Naive B cell (primary cell): ENCODE measurements around the gene B3GALT6. TPM values are rescaled to one million over a fixed set of nuclear protein-coding genes. Genes with fewer than 3 reads are reported as not detected.
"Not testable (repeated sequence)": the region's sequence is repeated elsewhere in the genome, so short reads cannot be mapped to it uniquely, and the experiment has no call there.

Experiments used
- ATAC-seq, 2 donors: fragments of 150-1000 bp; cut with Tn5 transposase; 2 replicates each; pipeline ENCODE4 v1.10.0; 2021; ENCODE audit warnings: low read depth in 2 of 2, mild to moderate bottlenecking in 2 of 2, moderate library complexity in 2 of 2
- DNase-seq: peaks from one replicate; pipeline ENCODE4 v3.0.0; 2022
- H3K27ac Mint-ChIP-seq, 6 donors: one replicate each; pipeline ENCODE4 v1.8.0; 2020 to 2022; ENCODE audit warnings: mild to moderate bottlenecking in 6 of 6, mixed read lengths in 6 of 6, moderate library complexity in 5 of 6, inconsistent platforms in 2 of 6
- H3K27me3 Mint-ChIP-seq, 3 donors: one replicate each; pipeline ENCODE4 v1.8.0; 2021 to 2022; ENCODE audit warnings: mixed read lengths in 3 of 3, mild to moderate bottlenecking in 1 of 3
- H3K36me3 Mint-ChIP-seq, 2 donors: one replicate each; pipeline ENCODE4 v1.8.0; 2020 to 2022; ENCODE audit warnings: mixed read lengths in 2 of 2, inconsistent platforms in 1 of 2, mild to moderate bottlenecking in 1 of 2
- H3K4me1 Mint-ChIP-seq, 3 donors: one replicate each; pipeline ENCODE4 v1.8.0; 2020 to 2022; ENCODE audit warnings: mixed read lengths in 3 of 3, inconsistent platforms in 1 of 3, mild to moderate bottlenecking in 1 of 3, moderate library complexity in 1 of 3
- H3K4me3 Mint-ChIP-seq, 8 donors: one replicate each; pipeline ENCODE4 v1.8.0; 2020 to 2022; ENCODE audit warnings: mild to moderate bottlenecking in 8 of 8, mixed read lengths in 8 of 8, moderate library complexity in 8 of 8, inconsistent platforms in 2 of 8
- H3K9me3 Mint-ChIP-seq, 7 donors: one replicate each; pipeline ENCODE4 v1.8.0; 2020 to 2022; ENCODE audit warnings: mixed read lengths in 7 of 7, mild to moderate bottlenecking in 5 of 7, inconsistent platforms in 2 of 7, moderate library complexity in 1 of 7
- polyA plus RNA-seq, 6 donors: library from polyadenylated mRNA; unstranded; fragments of 300-500 nt; fragmentation: Illumina TruSeq; gene quantifications; one replicate each; pipeline ENCODE4 v1.2.3, GENCODE V29; 2021; ENCODE audit warnings: low read depth in 6 of 6

Gene B3GALT6
- 10 to 100 TPM in 5 of 6 donors, 1 to 10 TPM in 1; 6.9 to 22.9 (median 12.9) TPM for polyA plus RNA-seq

DNA sequence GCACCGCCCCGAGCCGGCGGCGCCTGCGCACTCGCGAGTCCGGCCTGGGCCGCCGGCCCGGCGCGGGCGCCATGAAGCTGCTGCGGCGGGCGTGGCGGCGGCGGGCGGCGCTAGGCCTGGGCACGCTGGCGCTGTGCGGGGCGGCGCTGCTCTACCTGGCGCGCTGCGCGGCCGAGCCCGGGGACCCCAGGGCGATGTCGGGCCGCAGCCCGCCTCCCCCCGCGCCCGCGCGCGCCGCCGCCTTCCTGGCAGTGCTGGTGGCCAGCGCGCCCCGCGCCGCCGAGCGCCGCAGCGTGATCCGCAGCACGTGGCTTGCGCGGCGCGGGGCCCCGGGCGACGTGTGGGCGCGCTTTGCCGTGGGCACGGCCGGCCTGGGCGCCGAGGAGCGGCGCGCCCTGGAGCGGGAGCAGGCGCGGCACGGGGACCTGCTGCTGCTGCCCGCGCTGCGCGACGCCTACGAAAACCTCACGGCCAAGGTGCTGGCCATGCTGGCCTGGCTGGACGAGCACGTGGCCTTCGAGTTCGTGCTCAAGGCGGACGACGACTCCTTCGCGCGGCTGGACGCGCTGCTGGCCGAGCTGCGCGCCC, at the start of gene B3GALT6:
TSS of gene B3GALT6 (plus strand) at position 30 of the 588 bp plus-strand sequence. CDS start at position 72, 42 bp downstream.
- Mint-ChIP-seq H3K4me1 (peaks cover 19 to 29% (median 29%) of the 10 kb centered on the region in 3 donors), H3K4me3 (peak within 1 kb of the TSS; percentile 84 to 96 (median 93)), H3K36me3 (no peaks in the 10 kb centered on the region), H3K27ac (peak within 1 kb of the TSS; percentile 78 to 93 (median 87)), H3K27me3 (no peaks in the 10 kb centered on the region), H3K9me3 (no peaks in the 10 kb centered on the region)
- ATAC-seq (no peak), DNase-seq (no peak)

GRCh38 chr1:1182491-1183220, 49.4 kb upstream of the B3GALT6 start:
- Mint-ChIP-seq H3K27ac (peak overlapping the region in 1 of 6 donors; percentile 44), H3K4me1 (peaks cover 4 to 8% (median 5%) of the 10 kb centered on the region in 3 donors), H3K36me3 (no peaks in the 10 kb centered on the region), H3K4me3 (no peak overlapping the region), H3K27me3 (peaks cover 4 to 34% (median 23%) of the 10 kb centered on the region in 3 donors), H3K9me3 (no peaks in the 10 kb centered on the region)
- ATAC-seq: no peak
- DNase-seq: no peak

- peaks cover 0 to 2% (median 0%) of the 10 kb centered on the region in 7 donors for H3K9me3 Mint-ChIP-seq
- H3K36me3 Mint-ChIP-seq: no peaks in the 10 kb centered on the region
- DNase-seq (no peak), ATAC-seq (no peak)
- H3K27me3 Mint-ChIP-seq: peaks cover 4 to 28% (median 23%) of the 10 kb centered on the region in 3 donors
- H3K4me3 Mint-ChIP-seq: no peak overlapping the region
- H3K4me1 Mint-ChIP-seq: peaks cover 4 to 8% (median 5%) of the 10 kb centered on the region in 3 donors
- H3K27ac Mint-ChIP-seq: peak overlapping the region in 1 of 6 donors; percentile 57
These were observed 48.8 kb upstream of the B3GALT6 start for GRCh38 chr1:1183221-1183747.

DNA sequence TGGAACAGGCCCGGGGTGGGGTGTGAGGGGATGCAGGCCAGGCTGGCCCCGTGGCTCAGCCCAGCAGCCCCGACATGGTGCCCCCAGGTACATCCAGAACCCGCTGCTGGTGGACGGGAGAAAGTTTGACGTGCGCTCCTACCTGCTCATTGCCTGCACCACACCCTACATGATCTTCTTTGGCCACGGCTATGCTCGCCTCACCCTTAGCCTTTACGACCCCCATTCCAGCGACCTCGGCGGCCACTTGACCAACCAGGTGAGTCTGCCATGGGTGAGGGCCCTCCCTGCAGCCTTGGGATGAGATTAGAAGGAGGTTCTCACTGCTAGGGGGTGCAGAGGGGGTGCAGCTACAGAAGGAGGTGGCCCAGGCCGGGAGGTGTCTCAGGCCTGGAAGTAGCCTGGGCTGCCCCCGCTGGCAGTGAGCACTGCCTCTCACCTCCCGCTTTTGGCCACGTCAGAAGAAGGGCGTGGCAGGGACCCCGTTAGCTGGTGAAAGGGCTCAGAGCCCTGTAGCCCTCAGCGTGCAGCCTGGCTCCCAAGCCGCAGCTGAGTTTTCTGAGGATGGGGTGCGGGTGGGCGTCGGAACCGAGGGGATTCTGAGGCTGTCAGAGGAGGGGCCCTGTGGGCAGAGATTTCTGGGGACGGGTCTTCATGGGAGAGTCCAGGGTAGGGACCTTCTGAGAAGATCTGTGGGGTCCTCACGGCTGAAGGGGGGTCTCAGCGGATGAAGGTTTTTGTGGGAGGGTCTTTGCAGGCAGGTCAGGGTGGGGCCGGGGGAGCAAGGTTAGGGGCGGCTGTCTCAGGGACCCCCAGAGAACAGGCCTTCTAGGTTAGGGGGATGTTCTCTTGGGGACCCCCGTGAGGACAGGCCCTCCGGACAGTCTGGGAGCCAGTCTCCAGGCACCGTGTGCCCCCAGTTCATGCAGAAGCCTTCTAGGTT, 47.9 kb upstream of the B3GALT6 start:
- H3K36me3 Mint-ChIP-seq: no peaks in the 10 kb centered on the region
- DNase-seq (no peak), ATAC-seq (no peak)
- H3K4me3 Mint-ChIP-seq: no peak overlapping the region
- H3K4me1 Mint-ChIP-seq: peaks cover 4 to 8% (median 5%) of the 10 kb centered on the region in 3 donors
- peak overlapping the region in 1 of 6 donors; percentile 57 for H3K27ac Mint-ChIP-seq
- peaks cover 8 to 25% (median 23%) of the 10 kb centered on the region in 3 donors for H3K27me3 Mint-ChIP-seq
- peaks cover 0 to 2% (median 0%) of the 10 kb centered on the region in 7 donors for H3K9me3 Mint-ChIP-seq

DNA sequence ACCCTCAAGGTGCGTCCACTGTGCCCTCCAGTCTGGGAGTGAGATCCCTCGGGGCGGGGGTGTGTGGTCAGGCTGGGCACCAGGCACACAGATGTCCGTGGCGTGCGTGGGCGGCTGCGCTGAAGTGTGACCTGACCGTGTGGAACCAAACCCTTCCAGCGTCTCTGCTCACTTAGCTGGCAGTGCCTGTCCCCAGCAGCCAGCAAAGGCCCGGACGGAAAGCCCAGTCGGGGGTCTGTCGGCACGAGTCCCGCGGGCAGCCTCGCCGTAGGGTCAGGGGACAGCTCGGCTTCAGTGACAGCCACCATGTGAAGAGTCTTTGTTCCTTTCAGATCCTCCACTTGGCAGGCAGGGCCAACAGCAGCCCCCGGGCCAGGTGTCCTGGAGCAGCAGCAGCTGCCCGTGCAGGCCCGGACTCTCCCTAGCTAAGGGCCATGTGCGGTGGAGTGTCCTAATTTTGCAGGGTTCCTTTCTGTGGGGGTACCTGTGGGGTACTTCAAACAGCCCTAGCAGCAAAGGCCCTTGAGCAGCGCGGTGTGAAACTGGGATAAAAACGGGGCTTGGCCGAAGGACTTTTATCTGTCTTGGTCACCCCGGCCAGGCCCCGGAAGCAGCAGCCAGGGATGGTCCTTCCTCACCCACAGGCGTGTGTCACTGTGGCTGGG, 46.8 kb upstream of the B3GALT6 start:
- H3K9me3 Mint-ChIP-seq: peaks cover 0 to 2% (median 0%) of the 10 kb centered on the region in 7 donors
- no peak overlapping the region for H3K4me3 Mint-ChIP-seq
- peaks cover 4 to 8% (median 5%) of the 10 kb centered on the region in 3 donors for H3K4me1 Mint-ChIP-seq
- H3K27me3 Mint-ChIP-seq: peaks cover 8 to 25% (median 23%) of the 10 kb centered on the region in 3 donors
- ATAC-seq: no peak
- no peaks in the 10 kb centered on the region for H3K36me3 Mint-ChIP-seq
- H3K27ac Mint-ChIP-seq: no peak overlapping the region
- no peak for DNase-seq

DNA sequence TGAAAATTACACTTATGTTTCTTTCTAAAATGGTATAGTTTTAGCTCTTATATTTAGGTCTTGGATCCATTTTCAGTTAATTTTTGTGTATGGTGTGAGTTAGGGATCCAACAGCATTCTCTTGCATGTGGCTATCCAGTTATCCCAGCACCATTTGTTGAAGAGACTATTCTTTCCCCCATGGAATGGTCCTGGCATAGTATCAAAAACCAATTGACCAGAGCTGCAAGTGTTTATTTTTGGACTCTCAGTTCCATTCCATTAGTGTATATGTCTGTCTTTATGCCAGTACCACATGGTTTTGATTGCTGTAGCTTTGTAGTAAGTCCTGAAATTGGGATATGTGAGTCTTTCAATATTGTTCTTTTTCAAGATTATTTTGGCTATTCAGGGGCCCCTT, 44.1 kb upstream of the B3GALT6 start:
- Mint-ChIP-seq H3K27ac (peak overlapping the region in 1 of 6 donors; percentile 75), H3K9me3 (peaks cover 4 to 12% (median 6%) of the 10 kb centered on the region in 7 donors), H3K4me1 (peaks cover 0 to 5% (median 4%) of the 10 kb centered on the region in 3 donors), H3K4me3 (no peak overlapping the region), H3K27me3 (peaks cover 4 to 15% (median 14%) of the 10 kb centered on the region in 3 donors), H3K36me3 (peaks cover 6 to 11% of the 10 kb centered on the region in 2 donors)
- DNase-seq: no peak
- no peak for ATAC-seq

- H3K36me3 Mint-ChIP-seq: peaks cover 6 to 11% of the 10 kb centered on the region in 2 donors
- no peak for DNase-seq
- no peak overlapping the region for H3K4me3 Mint-ChIP-seq
- ATAC-seq: no peak
- peaks cover 4 to 8% (median 8%) of the 10 kb centered on the region in 3 donors for H3K27me3 Mint-ChIP-seq
- peaks cover 4 to 12% (median 7%) of the 10 kb centered on the region in 7 donors for H3K9me3 Mint-ChIP-seq
- no peak overlapping the region for H3K27ac Mint-ChIP-seq
- no peaks in the 10 kb centered on the region for H3K4me1 Mint-ChIP-seq
These were observed 42.9 kb upstream of the B3GALT6 start for GRCh38 chr1:1189111-1189510.

DNA sequence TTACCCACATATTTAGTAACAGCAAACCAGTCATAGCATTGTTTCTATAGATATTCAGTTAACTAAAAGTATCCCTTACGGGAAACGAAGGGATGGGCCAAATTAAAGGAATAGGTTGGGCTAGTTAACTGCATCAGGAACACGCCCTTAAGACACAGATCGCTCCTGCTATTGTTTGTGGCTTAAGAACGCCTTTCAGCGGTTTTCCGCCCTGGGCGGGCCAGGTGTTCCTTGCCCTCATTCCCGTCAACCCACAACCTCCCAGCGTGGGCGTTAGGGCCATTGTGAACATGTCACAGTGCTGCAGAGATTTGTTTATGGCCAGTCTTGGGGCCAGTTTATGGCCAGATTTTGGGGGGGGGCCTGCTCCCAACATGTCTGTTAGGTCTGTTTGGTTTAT, 40.3 kb upstream of the B3GALT6 start:
- ATAC-seq: no peak
- Mint-ChIP-seq H3K27me3 (peaks cover 4 to 8% (median 8%) of the 10 kb centered on the region in 3 donors), H3K9me3 (peaks cover 6 to 28% (median 16%) of the 10 kb centered on the region in 7 donors), H3K27ac (no peak overlapping the region), H3K4me1 (no peaks in the 10 kb centered on the region), H3K4me3 (no peak overlapping the region), H3K36me3 (peaks cover 13 to 19% of the 10 kb centered on the region in 2 donors)
- DNase-seq: no peak

DNA sequence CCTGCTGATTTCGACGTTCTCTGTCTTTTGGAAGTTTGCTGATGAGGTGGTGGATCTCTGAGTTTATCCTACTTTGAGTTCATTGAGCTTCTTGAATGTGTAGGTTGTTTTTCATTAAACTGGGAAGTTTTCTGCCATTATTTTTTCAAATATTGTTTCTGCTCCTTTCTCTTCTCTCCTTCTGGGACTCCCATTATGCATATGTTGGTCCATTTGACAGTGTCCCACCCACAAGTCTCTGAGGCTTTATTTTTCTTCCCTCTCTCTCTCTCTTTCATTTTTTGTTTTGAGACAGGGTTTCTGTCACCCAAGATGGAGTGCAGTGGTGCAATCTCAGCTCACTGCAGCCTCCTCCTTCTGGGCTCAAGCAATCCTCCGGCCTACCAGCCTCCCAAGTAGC, 37.3 kb upstream of the B3GALT6 start:
- DNase-seq (no peak), ATAC-seq (no peak)
- H3K27ac Mint-ChIP-seq: no peak overlapping the region

GRCh38 chr1:1195726-1196125, 36.3 kb upstream of the B3GALT6 start:
- ATAC-seq, H3K27me3 Mint-ChIP-seq, H3K4me1 Mint-ChIP-seq, DNase-seq, H3K4me3 Mint-ChIP-seq: not testable (repeated sequence)
- H3K36me3 Mint-ChIP-seq: peaks cover 13 to 19% of the 10 kb centered on the region in 2 donors
- H3K9me3 Mint-ChIP-seq: peaks cover 6 to 28% (median 15%) of the 10 kb centered on the region in 7 donors
- H3K27ac Mint-ChIP-seq: peak overlapping the region in 1 of 6 donors; percentile 30

More for the DNA sequence above, 37.3 kb upstream of the B3GALT6 start:
- H3K36me3 Mint-ChIP-seq: peaks cover 13 to 19% of the 10 kb centered on the region in 2 donors
- peaks cover 6 to 28% (median 15%) of the 10 kb centered on the region in 7 donors for H3K9me3 Mint-ChIP-seq
- H3K4me1 Mint-ChIP-seq: no peaks in the 10 kb centered on the region
- peak overlapping the region in 1 of 8 donors; percentile 42 for H3K4me3 Mint-ChIP-seq
- H3K27me3 Mint-ChIP-seq: peaks cover 0 to 8% (median 8%) of the 10 kb centered on the region in 3 donors

GRCh38 chr1:1196431-1197187, 35.4 kb upstream of the B3GALT6 start:
- Mint-ChIP-seq H3K27me3 (peaks cover 0 to 7% (median 5%) of the 10 kb centered on the region in 3 donors), H3K9me3 (peaks cover 6 to 25% (median 15%) of the 10 kb centered on the region in 7 donors), H3K4me1 (peaks cover 0 to 5% (median 3%) of the 10 kb centered on the region in 3 donors), H3K36me3 (peaks cover 13 to 16% of the 10 kb centered on the region in 2 donors), H3K4me3 (peak overlapping the region in 1 of 8 donors; percentile 50), H3K27ac (peak overlapping the region in 3 of 6 donors; percentile 27 to 71 (median 66))
- DNase-seq: no peak
- ATAC-seq: no peak

GRCh38 chr1:1197188-1197500, 34.9 kb upstream of the B3GALT6 start:
- Mint-ChIP-seq H3K9me3 (peaks cover 1 to 19% (median 10%) of the 10 kb centered on the region in 7 donors), H3K27me3 (peaks cover 0 to 1% (median 0%) of the 10 kb centered on the region in 3 donors), H3K27ac (peak overlapping the region in 2 of 6 donors; percentile 27 to 66), H3K36me3 (peaks cover 8 to 11% of the 10 kb centered on the region in 2 donors), H3K4me3 (no peak overlapping the region), H3K4me1 (peaks cover 0 to 5% (median 3%) of the 10 kb centered on the region in 3 donors)
- ATAC-seq: no peak
- DNase-seq: no peak
